ENCODE results near the gene POLR3GL. TPM values are rescaled to one million over a fixed set of nuclear protein-coding genes. Genes with fewer than 3 reads are reported as not detected.
A peak's percentile ranks its signal among the peaks of the same experiment; 100 is the strongest.

Gene POLR3GL
- polyA plus RNA-seq, 1 donor from 2014 or later: 38.6 TPM

DNA sequence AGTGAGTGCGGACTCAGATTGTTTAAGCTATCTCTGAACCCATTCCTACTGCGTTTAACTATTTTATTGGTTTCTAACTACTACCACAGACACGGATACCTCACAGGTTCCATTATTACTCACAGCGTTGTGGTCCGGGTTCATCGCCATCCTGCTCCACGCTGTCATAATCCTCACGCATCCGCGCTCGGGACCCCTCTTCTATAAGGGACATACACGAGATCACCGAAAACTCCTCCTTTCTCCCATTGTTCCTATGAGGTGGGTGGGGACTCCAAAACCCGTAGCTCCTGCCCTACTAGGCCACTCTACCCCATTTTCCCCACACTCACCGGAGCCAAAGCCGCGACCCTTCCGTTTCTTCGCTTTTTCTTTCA is 37.8 kb upstream of the POLR3GL start:
- H3K4me3 ChIP-seq (ENCODE audit: low read length): peak overlapping the region; percentile 70
- H2AFZ ChIP-seq (ENCODE audit: low read depth, low read length): peak overlapping the region; percentile 40
- peak overlapping the region; percentile 93 for H3K4me2 ChIP-seq (ENCODE audit: low read length)
- no peaks in the 10 kb centered on the region for H3F3A ChIP-seq (ENCODE audit: insufficient read depth, low read length, poor library complexity, severe bottlenecking)
- H3K9me2 ChIP-seq (ENCODE audit: insufficient read depth, low read length): no peaks in the 10 kb centered on the region
- no peak for TF ChIP-seq EZH2 (IDR thresholded peaks at IDR 0.05; ENCODE audit: borderline replicate concordance, insufficient read depth, low read length, poor library complexity, severe bottlenecking)
- no peak for TF ChIP-seq RAD21 (conservative IDR thresholded peaks at IDR 0.05)
- TF ChIP-seq CTCF (IDR thresholded peaks at IDR 0.05; ENCODE audit: poor library complexity, severe bottlenecking): no peak
- no peak for TF ChIP-seq MXI1 (conservative IDR thresholded peaks at IDR 0.05; ENCODE audit: poor library complexity, severe bottlenecking)
- TF ChIP-seq TAF1 (IDR thresholded peaks at IDR 0.05; ENCODE audit: low read depth): no peak
- no peak for TF ChIP-seq REST (IDR thresholded peaks at IDR 0.05; ENCODE audit: borderline replicate concordance)
- H3K27me3 ChIP-seq (ENCODE audit: insufficient read depth, low read depth, low read length): no peaks in the 10 kb centered on the region
- no peaks in the 10 kb centered on the region for H4K20me1 ChIP-seq (ENCODE audit: insufficient read depth)
- H3K79me2 ChIP-seq (replicated peaks; ENCODE audit: insufficient read depth, low read length): peaks cover 11% of the 10 kb centered on the region
- no peaks in the 10 kb centered on the region for H3K9me3 ChIP-seq (ENCODE audit: low read length)
- no peaks in the 10 kb centered on the region for H3K36me3 ChIP-seq (ENCODE audit: insufficient read depth, low read length)
- peak overlapping the region; percentile 84 for H3K9ac ChIP-seq (ENCODE audit: low read length)
- H3K27ac ChIP-seq (ENCODE audit: low read length): peak overlapping the region; percentile 97

DNA sequence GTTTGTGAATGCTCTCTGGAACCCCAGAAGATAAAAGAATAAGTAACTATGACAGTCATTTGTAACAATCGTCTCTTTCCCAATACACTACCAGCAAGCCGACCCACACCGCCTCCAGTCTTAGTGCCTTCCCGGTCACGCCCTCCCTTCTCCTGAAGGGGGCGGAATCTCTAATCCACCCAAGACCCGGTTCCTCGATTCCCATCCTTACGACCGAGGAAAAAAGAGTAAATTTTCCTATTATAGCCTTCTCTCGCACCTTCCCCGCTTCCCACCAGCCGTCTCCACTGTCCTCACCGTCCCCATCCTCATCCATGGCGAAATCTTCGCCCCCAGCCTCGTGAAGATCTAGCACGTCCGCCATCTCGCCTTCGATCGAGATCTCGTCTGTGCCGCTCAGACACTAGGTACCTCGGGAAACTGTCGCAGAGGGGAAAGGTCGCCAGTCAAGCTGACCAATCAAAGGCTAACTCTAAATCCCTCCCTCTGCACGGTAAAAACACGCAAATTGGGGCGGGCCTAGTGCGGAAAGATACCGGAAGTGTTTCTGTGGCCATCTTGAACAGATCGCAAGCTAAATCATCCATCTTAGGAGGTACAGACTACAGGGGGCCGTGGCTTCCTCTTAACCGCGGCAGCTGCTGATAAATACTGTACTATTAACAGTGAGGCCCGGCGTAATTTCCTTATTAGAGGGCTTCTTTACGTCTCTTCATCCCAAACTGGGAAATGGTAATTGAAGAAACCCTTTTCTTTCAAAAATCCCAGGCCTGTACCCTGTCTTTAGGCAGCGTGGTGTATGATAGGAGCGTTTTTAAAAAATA is 37.2 kb upstream of the POLR3GL start, which contains the start of gene RBM8A:
Gene RBM8A, minus strand, starts transcription at position 422 of the 824 bp plus-strand sequence. Its CDS starts 58 bp downstream, at position 364.
- Histone ChIP-seq H3K27ac (ENCODE audit: low read length) (peak within 1 kb of the TSS; percentile 97), H2AFZ (ENCODE audit: low read depth, low read length) (peak within 1 kb of the TSS; percentile 58)

More for the DNA sequence above, 37.2 kb upstream of the POLR3GL start, which contains the start of gene RBM8A:
- no peaks in the 10 kb centered on the region for H3K27me3 ChIP-seq (ENCODE audit: insufficient read depth, low read depth, low read length)
- TF ChIP-seq CTCF (IDR thresholded peaks at IDR 0.05; ENCODE audit: poor library complexity, severe bottlenecking) (peak; percentile 95), MXI1 (conservative IDR thresholded peaks at IDR 0.05; ENCODE audit: poor library complexity, severe bottlenecking) (peak; percentile 96), RAD21 (conservative IDR thresholded peaks at IDR 0.05) (peak; percentile 65), EP300 (conservative IDR thresholded peaks at IDR 0.05; ENCODE audit: poor library complexity, severe bottlenecking) (peak; percentile 67), EZH2 (IDR thresholded peaks at IDR 0.05; ENCODE audit: borderline replicate concordance, insufficient read depth, low read length, poor library complexity, severe bottlenecking) (no peak), SMC3 (conservative IDR thresholded peaks at IDR 0.05; ENCODE audit: poor library complexity) (peak; percentile 77), POLR2AphosphoS5 (IDR thresholded peaks at IDR 0.05) (peak; percentile 97), TAF1 (IDR thresholded peaks at IDR 0.05; ENCODE audit: low read depth) (peak; percentile 92), REST (IDR thresholded peaks at IDR 0.05; ENCODE audit: borderline replicate concordance) (peak; percentile 92)
- H3K9ac ChIP-seq (ENCODE audit: low read length): peak within 1 kb of the TSS; percentile 84
- no peaks in the 10 kb centered on the region for H3F3A ChIP-seq (ENCODE audit: insufficient read depth, low read length, poor library complexity, severe bottlenecking)
- peak within 1 kb of the TSS; percentile 70 for H3K4me3 ChIP-seq (ENCODE audit: low read length)
- no peaks in the 10 kb centered on the region for H3K9me2 ChIP-seq (ENCODE audit: insufficient read depth, low read length)
- H3K4me2 ChIP-seq (ENCODE audit: low read length): peak within 1 kb of the TSS; percentile 93
- no peaks in the 10 kb centered on the region for H3K36me3 ChIP-seq (ENCODE audit: insufficient read depth, low read length)
- H3K79me2 ChIP-seq (replicated peaks; ENCODE audit: insufficient read depth, low read length): peaks cover 11% of the 10 kb centered on the region
- H3K9me3 ChIP-seq (ENCODE audit: low read length): no peaks in the 10 kb centered on the region
- H4K20me1 ChIP-seq (ENCODE audit: insufficient read depth): no peaks in the 10 kb centered on the region
